GM18508 (cell line): ENCODE measurements around the gene SLC6A4.
"Not testable (repeated sequence)": the region's sequence is repeated elsewhere in the genome, so short reads cannot be mapped to it uniquely, and the experiment has no call there.

Experiments used
- ATAC-seq: cut with Tn5 transposase; IDR thresholded peaks from one replicate; pipeline ENCODE4 v1.9.1; 2021; ENCODE audit warnings: moderate number of reproducible peaks; ENCODE audit not compliant: insufficient read depth, unreplicated experiment

SLC6A4 gene

GRCh38 chr17:30221346-30221745, 14.2 kb downstream of the SLC6A4 start:
- no peak for ATAC-seq

- no peak for ATAC-seq
Measured at GRCh38 chr17:30220414-30220813, 15.1 kb downstream of the SLC6A4 start.

GRCh38 chr17:30219833-30220232, 15.7 kb downstream of the SLC6A4 start:
- no peak for ATAC-seq

- no peak for ATAC-seq
Measured at GRCh38 chr17:30219315-30219714, 16.2 kb downstream of the SLC6A4 start.

GRCh38 chr17:30218799-30219198, 16.7 kb downstream of the SLC6A4 start:
- ATAC-seq: no peak

- ATAC-seq: no peak
Measured at GRCh38 chr17:30217746-30218245, 17.7 kb downstream of the SLC6A4 start.

GRCh38 chr17:30217054-30217453, 18.4 kb downstream of the SLC6A4 start:
- ATAC-seq: no peak

- ATAC-seq: no peak
Measured at GRCh38 chr17:30212750-30213149, 22.7 kb downstream of the SLC6A4 start.

GRCh38 chr17:30211371-30211770, 24.1 kb downstream of the SLC6A4 start:
- ATAC-seq: no peak

GRCh38 chr17:30210901-30211300, 24.6 kb downstream of the SLC6A4 start:
- no peak for ATAC-seq

GRCh38 chr17:30210366-30210765, 25.1 kb downstream of the SLC6A4 start:
- no peak for ATAC-seq

- ATAC-seq: no peak
Measured at GRCh38 chr17:30209930-30210329, 25.6 kb downstream of the SLC6A4 start.

- no peak for ATAC-seq
Measured at GRCh38 chr17:30208214-30208613, 27.3 kb downstream of the SLC6A4 start.

- ATAC-seq: no peak
Measured at GRCh38 chr17:30207655-30208054, 27.8 kb downstream of the SLC6A4 start.

- no peak for ATAC-seq
Measured at GRCh38 chr17:30203471-30203981, 32.0 kb downstream of the SLC6A4 start.

- not testable (repeated sequence) for ATAC-seq
Measured at GRCh38 chr17:30200656-30201055, 34.8 kb downstream of the SLC6A4 start.

- no peak for ATAC-seq
Measured at GRCh38 chr17:30200106-30200505, 35.4 kb downstream of the SLC6A4 start.

- ATAC-seq: no peak
Measured at GRCh38 chr17:30199600-30199999, 35.9 kb downstream of the SLC6A4 start.

- ATAC-seq: no peak
Measured at GRCh38 chr17:30197416-30197815, 38.1 kb downstream of the SLC6A4 start.

- ATAC-seq: no peak
Measured at GRCh38 chr17:30196504-30196903, 39.0 kb downstream of the SLC6A4 start.

GRCh38 chr17:30191072-30191471, 44.4 kb downstream of the SLC6A4 start:
- ATAC-seq: no peak

GRCh38 chr17:30188211-30188939, 47.1 kb downstream of the SLC6A4 start:
- ATAC-seq: no peak
